ENCODE data around the gene AGRN. TPM values are rescaled to one million over a fixed set of nuclear protein-coding genes. Genes with fewer than 3 reads are reported as not detected.

AGRN gene
- total RNA-seq, 1 donor from 2014 or later, result 374 TPM

DNA sequence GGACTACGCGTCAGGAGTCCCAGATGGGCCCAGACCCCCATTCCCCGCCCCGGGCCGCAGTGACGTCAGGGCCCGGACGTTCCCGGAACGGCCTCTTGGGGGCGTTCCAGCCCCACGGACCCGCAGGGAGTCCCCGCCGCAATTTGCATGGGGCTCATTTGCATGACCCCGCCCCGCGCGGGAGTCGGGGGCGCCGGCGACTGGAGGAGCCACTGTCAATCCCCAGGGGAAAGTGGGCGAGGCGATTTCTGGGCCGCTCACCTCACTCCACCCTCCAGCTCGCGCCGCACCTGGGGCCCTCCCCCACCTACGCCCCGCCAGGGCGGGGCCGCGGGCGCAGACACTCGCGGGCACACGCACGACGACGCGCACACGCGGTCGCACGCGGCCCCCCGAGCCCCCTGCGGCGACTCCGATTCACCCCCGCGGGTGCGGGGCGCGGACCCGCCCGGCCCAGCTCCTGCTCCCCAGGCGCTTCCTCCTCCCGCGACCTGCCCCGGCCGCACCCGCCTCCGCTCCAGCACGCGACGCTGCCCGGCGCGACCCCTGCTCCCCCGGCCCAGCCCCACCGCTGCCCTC, 13.2 kb downstream of the AGRN start:
- no peak overlapping the region for H3K4me3 Mint-ChIP-seq (ENCODE audit: unreplicated experiment)
- peaks cover 6% of the 10 kb centered on the region for H3K36me3 Mint-ChIP-seq (ENCODE audit: low read depth, unreplicated experiment)
- DNase-seq (ENCODE audit: low spot score), result peak; percentile 93
- H3K9me3 Mint-ChIP-seq (ENCODE audit: unreplicated experiment), result no peaks in the 10 kb centered on the region
- H3K4me1 Mint-ChIP-seq (ENCODE audit: unreplicated experiment), result peaks cover 8% of the 10 kb centered on the region
- no peak overlapping the region for H3K27ac Mint-ChIP-seq (ENCODE audit: unreplicated experiment)
- TF ChIP-seq, protein P1, sequence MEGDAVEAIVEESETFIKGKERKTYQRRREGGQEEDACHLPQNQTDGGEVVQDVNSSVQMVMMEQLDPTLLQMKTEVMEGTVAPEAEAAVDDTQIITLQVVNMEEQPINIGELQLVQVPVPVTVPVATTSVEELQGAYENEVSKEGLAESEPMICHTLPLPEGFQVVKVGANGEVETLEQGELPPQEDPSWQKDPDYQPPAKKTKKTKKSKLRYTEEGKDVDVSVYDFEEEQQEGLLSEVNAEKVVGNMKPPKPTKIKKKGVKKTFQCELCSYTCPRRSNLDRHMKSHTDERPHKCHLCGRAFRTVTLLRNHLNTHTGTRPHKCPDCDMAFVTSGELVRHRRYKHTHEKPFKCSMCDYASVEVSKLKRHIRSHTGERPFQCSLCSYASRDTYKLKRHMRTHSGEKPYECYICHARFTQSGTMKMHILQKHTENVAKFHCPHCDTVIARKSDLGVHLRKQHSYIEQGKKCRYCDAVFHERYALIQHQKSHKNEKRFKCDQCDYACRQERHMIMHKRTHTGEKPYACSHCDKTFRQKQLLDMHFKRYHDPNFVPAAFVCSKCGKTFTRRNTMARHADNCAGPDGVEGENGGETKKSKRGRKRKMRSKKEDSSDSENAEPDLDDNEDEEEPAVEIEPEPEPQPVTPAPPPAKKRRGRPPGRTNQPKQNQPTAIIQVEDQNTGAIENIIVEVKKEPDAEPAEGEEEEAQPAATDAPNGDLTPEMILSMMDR (IDR thresholded peaks at IDR 0.05; ENCODE audit: unreplicated experiment), result peak; percentile 81
- H3K27me3 Mint-ChIP-seq (ENCODE audit: unreplicated experiment), result peaks cover 17% of the 10 kb centered on the region

DNA sequence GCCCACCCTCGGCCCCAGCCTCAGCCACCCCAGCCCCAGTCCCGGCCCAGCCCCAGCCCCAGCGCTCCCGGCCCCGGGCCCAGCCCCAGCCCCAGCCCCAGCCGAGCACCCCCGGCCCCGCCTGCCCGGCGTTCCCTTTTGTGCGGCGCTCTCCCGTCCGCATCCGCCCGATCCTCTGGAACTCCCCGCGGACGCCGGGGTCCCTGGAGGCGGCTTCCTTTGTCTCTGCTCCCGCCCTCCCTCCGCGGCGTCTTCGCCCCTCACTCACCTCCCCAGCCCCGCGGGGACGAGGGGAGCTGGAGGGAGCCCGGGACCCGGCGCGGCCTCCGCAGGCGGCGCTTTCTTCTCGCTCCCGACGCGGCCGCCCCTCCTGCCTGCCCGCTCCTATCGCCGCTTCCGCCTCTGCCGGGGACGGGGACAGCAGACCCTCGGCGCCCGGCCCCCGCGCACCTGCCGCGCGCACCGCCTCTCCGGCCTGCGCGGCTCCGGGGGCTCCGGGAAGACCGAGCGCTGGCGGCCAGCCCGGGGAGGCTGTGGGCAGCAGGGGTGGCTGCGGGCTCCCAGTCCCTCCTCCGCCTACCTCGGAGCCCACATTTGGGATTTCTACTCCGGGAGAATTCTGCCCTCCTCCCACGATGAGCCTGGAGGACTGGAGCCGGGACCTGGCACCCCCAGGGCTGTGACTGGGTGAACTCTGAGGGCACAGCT, 14.0 kb downstream of the AGRN start:
- Mint-ChIP-seq H3K4me3 (ENCODE audit: unreplicated experiment) (no peak overlapping the region), H3K27me3 (ENCODE audit: unreplicated experiment) (peaks cover 20% of the 10 kb centered on the region)
- no peak for DNase-seq (ENCODE audit: low spot score)

DNA sequence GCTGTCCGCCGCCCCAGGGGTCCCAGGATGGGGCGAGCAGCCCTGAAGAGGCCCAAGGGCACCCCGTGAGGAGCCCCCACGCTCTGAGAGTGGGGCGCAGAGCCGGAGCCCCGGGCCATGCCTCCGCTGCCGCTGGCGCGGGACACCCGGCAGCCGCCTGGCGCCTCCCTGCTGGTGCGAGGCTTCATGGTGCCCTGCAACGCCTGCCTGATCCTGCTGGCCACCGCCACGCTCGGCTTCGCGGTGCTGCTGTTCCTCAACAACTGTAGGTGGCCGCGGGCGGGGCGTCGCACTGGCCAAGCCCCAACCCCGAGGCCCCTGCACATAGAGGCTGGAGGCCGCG, 14.5 kb downstream of the AGRN start:
- H3K4me1 Mint-ChIP-seq (ENCODE audit: unreplicated experiment), result peaks cover 8% of the 10 kb centered on the region
- H3K9me3 Mint-ChIP-seq (ENCODE audit: unreplicated experiment), result no peaks in the 10 kb centered on the region
- no peak overlapping the region for H3K4me3 Mint-ChIP-seq (ENCODE audit: unreplicated experiment)
- TF ChIP-seq, protein P1 (IDR thresholded peaks at IDR 0.05; ENCODE audit: unreplicated experiment), result no peak
- H3K36me3 Mint-ChIP-seq (ENCODE audit: low read depth, unreplicated experiment), result peaks cover 10% of the 10 kb centered on the region
- H3K27me3 Mint-ChIP-seq (ENCODE audit: unreplicated experiment), result peaks cover 20% of the 10 kb centered on the region
- DNase-seq (ENCODE audit: low spot score), result no peak
- no peak overlapping the region for H3K27ac Mint-ChIP-seq (ENCODE audit: unreplicated experiment)

More for the DNA sequence above, 14.0 kb downstream of the AGRN start:
- TF ChIP-seq, protein P1 (IDR thresholded peaks at IDR 0.05; ENCODE audit: unreplicated experiment), result no peak
- H3K36me3 Mint-ChIP-seq (ENCODE audit: low read depth, unreplicated experiment), result peaks cover 10% of the 10 kb centered on the region
- H3K27ac Mint-ChIP-seq (ENCODE audit: unreplicated experiment), result no peak overlapping the region
- peaks cover 8% of the 10 kb centered on the region for H3K4me1 Mint-ChIP-seq (ENCODE audit: unreplicated experiment)
- no peaks in the 10 kb centered on the region for H3K9me3 Mint-ChIP-seq (ENCODE audit: unreplicated experiment)

DNA sequence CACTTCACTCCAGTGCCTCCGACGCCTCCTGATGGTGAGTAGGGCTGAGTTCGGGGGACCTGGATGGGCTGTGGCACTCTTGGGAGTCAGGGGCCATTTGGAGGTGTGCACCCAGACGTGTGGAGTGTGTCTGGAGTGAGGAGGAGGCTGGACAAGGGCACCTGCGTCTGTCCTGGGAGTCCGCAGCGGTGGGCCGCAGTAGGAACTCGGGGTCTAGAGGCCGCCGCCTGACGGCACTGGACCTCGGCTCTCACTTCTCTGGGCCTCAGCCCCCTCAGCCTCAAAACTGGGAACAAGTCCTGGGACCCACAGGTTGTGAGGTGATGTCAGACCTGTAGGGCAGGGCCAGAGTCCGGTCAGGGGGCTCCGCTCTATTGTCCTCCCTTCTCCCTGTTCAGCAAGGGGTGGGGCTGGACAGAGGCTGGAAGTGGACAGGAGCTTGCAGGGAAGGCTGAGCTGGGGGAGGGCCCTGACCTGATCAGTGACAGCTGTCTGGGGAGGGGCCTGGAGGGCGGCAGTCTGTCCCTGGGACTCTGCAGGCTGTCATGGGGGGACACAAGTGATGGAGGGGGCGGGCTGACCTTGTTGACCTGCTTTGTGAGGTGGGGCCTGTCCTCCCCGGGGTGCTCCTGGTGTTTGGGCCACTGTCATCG, 15.5 kb downstream of the AGRN start:
- no peak for DNase-seq (ENCODE audit: low spot score)
- Mint-ChIP-seq H3K27ac (ENCODE audit: unreplicated experiment) (no peak overlapping the region), H3K9me3 (ENCODE audit: unreplicated experiment) (no peaks in the 10 kb centered on the region), H3K27me3 (ENCODE audit: unreplicated experiment) (peaks cover 20% of the 10 kb centered on the region), H3K36me3 (ENCODE audit: low read depth, unreplicated experiment) (peaks cover 10% of the 10 kb centered on the region), H3K4me3 (ENCODE audit: unreplicated experiment) (no peak overlapping the region), H3K4me1 (ENCODE audit: unreplicated experiment) (peaks cover 8% of the 10 kb centered on the region)
- TF ChIP-seq, protein P1 (IDR thresholded peaks at IDR 0.05; ENCODE audit: unreplicated experiment), result no peak

Data from endothelial cell (in vitro differentiated cells).